ENCODE results near the gene ACTL6B. TPM values are rescaled to one million over a fixed set of nuclear protein-coding genes. Genes with fewer than 3 reads are reported as not detected.

Gene ACTL6B
- total RNA-seq, 2 donors from 2014 or later = not detected

DNA sequence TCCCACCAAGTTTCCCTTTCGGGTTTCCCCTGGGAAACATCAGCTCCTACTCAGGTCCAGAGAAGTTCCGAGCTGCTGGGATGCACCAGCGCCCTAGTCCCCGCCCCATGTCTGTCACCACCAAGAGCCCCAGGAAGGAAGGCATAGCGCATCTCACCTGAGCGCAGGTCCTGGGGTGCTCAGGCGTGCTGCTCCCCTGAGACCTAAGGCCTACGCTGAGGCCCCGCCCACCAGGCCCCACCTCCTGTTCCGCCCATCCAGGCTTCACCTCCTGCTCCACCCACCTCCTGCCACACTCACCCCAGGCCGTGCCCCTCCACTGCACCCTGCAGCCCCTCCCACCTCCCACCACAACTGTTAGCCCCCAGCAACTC lies 13.7 kb downstream of the ACTL6B start:
- TF ChIP-seq, protein P1, sequence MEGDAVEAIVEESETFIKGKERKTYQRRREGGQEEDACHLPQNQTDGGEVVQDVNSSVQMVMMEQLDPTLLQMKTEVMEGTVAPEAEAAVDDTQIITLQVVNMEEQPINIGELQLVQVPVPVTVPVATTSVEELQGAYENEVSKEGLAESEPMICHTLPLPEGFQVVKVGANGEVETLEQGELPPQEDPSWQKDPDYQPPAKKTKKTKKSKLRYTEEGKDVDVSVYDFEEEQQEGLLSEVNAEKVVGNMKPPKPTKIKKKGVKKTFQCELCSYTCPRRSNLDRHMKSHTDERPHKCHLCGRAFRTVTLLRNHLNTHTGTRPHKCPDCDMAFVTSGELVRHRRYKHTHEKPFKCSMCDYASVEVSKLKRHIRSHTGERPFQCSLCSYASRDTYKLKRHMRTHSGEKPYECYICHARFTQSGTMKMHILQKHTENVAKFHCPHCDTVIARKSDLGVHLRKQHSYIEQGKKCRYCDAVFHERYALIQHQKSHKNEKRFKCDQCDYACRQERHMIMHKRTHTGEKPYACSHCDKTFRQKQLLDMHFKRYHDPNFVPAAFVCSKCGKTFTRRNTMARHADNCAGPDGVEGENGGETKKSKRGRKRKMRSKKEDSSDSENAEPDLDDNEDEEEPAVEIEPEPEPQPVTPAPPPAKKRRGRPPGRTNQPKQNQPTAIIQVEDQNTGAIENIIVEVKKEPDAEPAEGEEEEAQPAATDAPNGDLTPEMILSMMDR (IDR thresholded peaks at IDR 0.05) = no peak
- H3K27me3 ChIP-seq = no peaks in the 10 kb centered on the region
- H3K4me3 ChIP-seq = no peak overlapping the region

DNA sequence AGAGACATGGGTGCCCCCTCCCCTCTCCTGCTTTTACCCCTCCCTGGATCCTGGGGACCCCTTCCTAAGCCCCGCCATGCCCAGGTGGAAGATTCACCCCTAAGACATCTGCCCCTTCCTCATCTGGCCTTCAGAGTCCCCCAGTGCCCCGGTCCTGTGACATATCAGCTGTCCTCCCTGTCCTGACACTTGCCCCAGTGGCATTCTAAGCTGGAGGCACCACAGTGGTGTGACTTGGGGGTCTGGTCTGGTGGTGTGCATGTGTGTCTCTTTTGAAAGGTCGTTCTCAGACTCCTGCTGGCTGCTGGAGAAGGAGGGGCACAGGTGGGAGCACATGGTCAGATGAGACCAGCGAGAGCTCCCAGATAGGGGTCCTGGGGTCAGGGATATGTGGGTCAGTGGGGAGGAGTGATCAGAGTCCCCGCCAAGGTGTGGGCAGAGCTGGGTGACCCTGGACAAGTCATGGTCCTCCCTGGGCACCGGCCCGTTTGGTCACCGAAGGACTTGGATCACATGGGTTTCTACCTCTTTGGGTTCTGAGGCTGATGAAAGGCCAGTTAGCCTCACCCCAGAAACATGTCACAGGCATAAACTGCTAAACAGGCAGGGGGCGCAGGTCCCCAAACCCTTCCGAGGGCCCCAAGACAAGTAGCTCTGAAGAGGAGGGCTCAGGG lies 14.3 kb downstream of the ACTL6B start:
- H3K27me3 ChIP-seq = no peaks in the 10 kb centered on the region
- DNase-seq (ENCODE audit: low spot score) = no peak
- H3K9me3 ChIP-seq = no peaks in the 10 kb centered on the region
- H3K36me3 ChIP-seq = no peaks in the 10 kb centered on the region
- TF ChIP-seq, protein P1 (IDR thresholded peaks at IDR 0.05) = no peak
- H3K4me3 ChIP-seq = no peak overlapping the region
- no peaks in the 10 kb centered on the region for H3K4me1 ChIP-seq
- no peak overlapping the region for H3K27ac ChIP-seq

More for the DNA sequence above, 13.7 kb downstream of the ACTL6B start:
- H3K27ac ChIP-seq = no peak overlapping the region
- no peaks in the 10 kb centered on the region for H3K4me1 ChIP-seq
- no peak for DNase-seq (ENCODE audit: low spot score)
- H3K36me3 ChIP-seq = no peaks in the 10 kb centered on the region
- H3K9me3 ChIP-seq = no peaks in the 10 kb centered on the region

DNA sequence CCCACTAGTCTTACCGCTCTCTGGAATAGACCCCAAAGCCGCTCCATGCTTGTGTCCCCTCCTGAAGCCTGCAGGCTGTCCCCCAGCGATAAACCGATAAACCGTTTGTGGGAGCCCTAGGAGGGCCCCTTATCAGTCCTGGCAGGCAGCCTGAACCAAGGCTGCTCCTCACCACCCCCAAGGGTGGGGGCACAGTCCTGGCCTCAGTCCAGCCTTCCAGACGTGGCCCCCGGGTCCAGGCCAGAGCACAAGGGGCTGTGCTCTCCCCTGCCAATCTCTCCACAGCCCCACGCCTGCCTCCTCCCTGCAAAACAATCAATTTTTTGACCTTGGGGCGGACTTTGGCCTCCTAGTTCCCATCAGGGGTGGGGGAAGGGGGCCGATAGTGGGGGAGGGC lies 14.8 kb downstream of the ACTL6B start, which contains the start of gene TFR2:
TSS of gene TFR2 (minus strand) at position 90 of the 397 bp plus-strand sequence. CDS start at position 47, 43 bp downstream.
- Histone ChIP-seq H3K36me3 (no peaks in the 10 kb centered on the region), H3K4me1 (no peaks in the 10 kb centered on the region), H3K27me3 (no peaks in the 10 kb centered on the region), H3K9me3 (no peaks in the 10 kb centered on the region), H3K27ac (no peak within 1 kb of the TSS), H3K4me3 (no peak within 1 kb of the TSS)
- TF ChIP-seq, protein P1 (IDR thresholded peaks at IDR 0.05) = no peak
- no peak for DNase-seq (ENCODE audit: low spot score)

DNA sequence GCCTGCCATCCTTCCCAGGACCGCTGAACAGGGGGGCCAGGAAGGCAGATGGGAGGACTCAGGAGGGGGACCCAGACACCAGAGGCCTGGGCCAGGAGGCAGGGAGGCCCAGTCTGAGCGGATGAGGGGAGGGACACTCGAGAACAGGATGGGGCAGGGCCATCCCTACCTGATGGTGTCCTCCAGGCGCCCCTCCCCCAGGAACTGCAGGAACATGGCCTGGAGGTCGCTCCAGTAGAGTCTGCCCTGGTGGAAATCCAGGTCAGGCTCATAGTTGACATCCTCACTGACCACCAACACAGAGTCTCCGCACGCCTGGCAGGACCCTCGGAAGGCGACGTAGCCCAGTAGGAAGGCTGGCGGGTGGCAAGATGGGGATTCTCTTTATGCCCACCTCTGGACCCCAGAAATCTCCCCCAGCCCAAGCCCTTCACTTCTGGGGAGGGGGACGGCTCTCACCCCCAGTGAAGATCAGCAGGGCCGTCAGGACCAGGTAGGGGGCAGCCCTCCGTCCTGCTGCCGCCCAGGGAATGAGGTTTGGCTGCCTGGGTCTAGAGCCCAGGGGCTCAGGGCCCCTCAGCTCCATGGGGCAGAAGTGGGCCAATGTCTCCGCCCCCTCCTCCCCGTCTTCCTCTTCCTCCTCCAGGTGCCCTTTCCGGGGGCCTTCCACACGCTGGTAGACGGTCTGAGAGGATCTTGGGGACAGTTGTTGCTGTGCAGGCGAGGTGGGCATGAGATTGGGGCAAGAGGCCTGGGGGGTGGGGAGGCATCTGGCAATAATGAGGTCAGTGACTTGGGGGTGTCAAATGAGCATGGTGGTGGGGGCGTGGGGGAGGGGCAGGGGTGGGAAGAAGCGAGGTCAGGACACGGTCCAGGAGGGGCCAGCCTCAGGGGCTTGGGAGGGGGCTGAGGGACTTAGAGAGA lies 15.5 kb downstream of the ACTL6B start:
- TF ChIP-seq, protein P1 (IDR thresholded peaks at IDR 0.05) = no peak
- H3K27me3 ChIP-seq = no peaks in the 10 kb centered on the region
- H3K27ac ChIP-seq = no peak overlapping the region
- no peaks in the 10 kb centered on the region for H3K36me3 ChIP-seq
- H3K4me3 ChIP-seq = no peak overlapping the region
- DNase-seq (ENCODE audit: low spot score) = no peak
- no peaks in the 10 kb centered on the region for H3K4me1 ChIP-seq
- no peaks in the 10 kb centered on the region for H3K9me3 ChIP-seq

DNA sequence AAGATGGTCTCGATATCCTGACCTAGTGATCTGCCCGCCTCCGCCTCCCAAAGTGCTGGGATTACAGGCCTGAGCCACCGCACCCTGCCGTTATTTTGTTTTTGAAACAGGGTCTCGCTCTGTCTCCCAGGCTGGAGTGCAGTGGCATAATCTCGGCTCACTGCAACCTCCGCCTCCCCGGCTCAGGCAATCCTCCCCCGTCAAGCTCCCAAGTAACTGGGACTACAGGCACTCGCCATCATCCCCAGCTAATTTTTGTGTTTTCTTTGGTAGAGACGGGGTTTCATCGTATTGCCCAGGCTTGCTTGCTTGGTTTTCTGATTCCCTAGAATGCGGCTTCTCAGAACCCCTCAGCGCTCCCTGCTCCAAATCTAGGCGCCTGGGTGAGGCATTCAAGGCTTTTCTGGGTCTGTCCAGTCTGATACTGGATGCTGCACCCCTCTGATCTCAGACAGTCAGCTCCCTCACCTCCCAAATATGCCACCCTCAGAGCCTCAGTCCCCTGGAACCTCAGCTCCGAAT lies 16.2 kb downstream of the ACTL6B start:
- H3K27ac ChIP-seq = no peak overlapping the region
- H3K4me1 ChIP-seq = no peaks in the 10 kb centered on the region
- H3K27me3 ChIP-seq = no peaks in the 10 kb centered on the region
- H3K36me3 ChIP-seq = no peaks in the 10 kb centered on the region
- no peaks in the 10 kb centered on the region for H3K9me3 ChIP-seq
- TF ChIP-seq, protein P1 (IDR thresholded peaks at IDR 0.05) = no peak
- no peak for DNase-seq (ENCODE audit: low spot score)
- H3K4me3 ChIP-seq = no peak overlapping the region
